GM12891 (cell line): ENCODE results near the gene UFD1.

ENCODE experiments used
- PAX5 ChIP-seq: IDR thresholded peaks from 2 replicates; pipeline ENCODE4 v1.6.1; 2011; ENCODE audit warnings: low read length, moderate library complexity, mild to moderate bottlenecking; ENCODE audit not compliant: insufficient read depth, severe bottlenecking
- POLR2A ChIP-seq: IDR thresholded peaks from 2 replicates; pipeline ENCODE4 v1.6.1; 2011; ENCODE audit warnings: low read depth, low read length, control low read depth
- POLR2AphosphoS5 ChIP-seq: IDR thresholded peaks from 2 replicates; pipeline ENCODE4 v1.6.1; 2011; ENCODE audit warnings: low read depth, low read length, control low read depth
- POU2F2 ChIP-seq: IDR thresholded peaks from 2 replicates; pipeline ENCODE4 v1.6.1; 2011; ENCODE audit warnings: low read depth, mild to moderate bottlenecking, control low read depth, low read length, moderate library complexity
- SPI1 ChIP-seq: IDR thresholded peaks from 2 replicates; pipeline ENCODE4 v1.6.1; 2011; ENCODE audit warnings: low read depth, low read length, control low read depth
- TAF1 ChIP-seq: IDR thresholded peaks from 2 replicates; pipeline ENCODE4 v1.6.1; 2011; ENCODE audit warnings: low read depth, low read length, control low read depth

DNA sequence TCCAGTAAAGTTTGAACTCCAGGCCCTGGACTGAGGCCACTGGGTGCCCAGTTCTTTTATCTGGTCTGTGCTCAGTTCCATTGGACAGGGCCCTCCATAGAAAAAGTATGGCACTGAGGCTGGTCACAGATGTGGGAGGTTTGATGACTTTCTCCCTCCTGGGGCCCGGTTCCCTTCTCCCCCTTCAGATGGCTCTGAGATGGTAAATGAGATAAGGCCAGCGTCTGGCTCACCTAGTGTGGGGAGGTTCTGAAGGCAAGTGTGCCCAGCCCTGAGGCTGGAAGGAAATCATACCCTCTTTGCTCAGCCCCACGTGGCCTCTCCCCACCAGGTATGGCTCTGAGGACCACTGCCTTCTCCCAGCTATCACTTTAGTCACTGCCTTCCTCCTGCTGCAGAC is 46.7 kb upstream of the UFD1 start:
- TF ChIP-seq POLR2A = no peak
- TF ChIP-seq POLR2AphosphoS5 = no peak
- TF ChIP-seq SPI1 = no peak
- TF ChIP-seq TAF1 = no peak
- no peak for TF ChIP-seq POU2F2
- TF ChIP-seq PAX5 = no peak
